CD4-positive, alpha-beta T cell (primary cell): ENCODE results near the gene ACBD6. TPM values are rescaled to one million over a fixed set of nuclear protein-coding genes. Genes with fewer than 3 reads are reported as not detected.

Experiments used
- ATAC-seq: fragments of 200-7000 bp; cut with Tn5 transposase; one replicate; pipeline ENCODE4 v1.10.0; 2022; ENCODE audit warnings: mild to moderate bottlenecking; ENCODE audit not compliant: poor library complexity
- CTCF ChIA-PET: fragments of 350-600 bp; sonication (Branson Sonifier 250); formaldehyde crosslinking; loops from one replicate; lab custom pipeline; 2021; ENCODE audit warnings: antibody characterized with exemption, inconsistent platforms; lab: Charles Lee
- POLR2A ChIA-PET: fragments of 350-600 bp; sonication (Branson Sonifier 250); formaldehyde crosslinking; loops from one replicate; lab custom pipeline; 2021; ENCODE audit warnings: antibody characterized with exemption, inconsistent platforms; lab: Charles Lee
- DNase-seq, 14 experiments: peaks; one replicate each; pipeline ENCODE4 v3.0.0-alpha.2; 2013 to 2020; ENCODE audit warnings: mixed read lengths in 2 of 14
- H3K27ac ChIP-seq, 2 donors: one replicate each; pipeline versions ENCODE4 v1.5.1 to v1.7.0; 2013; ENCODE audit warnings: low read length in 2 of 2, low read depth in 1 of 2, mild to moderate bottlenecking in 1 of 2
- H3K27me3 ChIP-seq, 2 experiments: 1 replicate in 1 of 2; 2 replicates in 1 of 2; pipeline versions ENCODE4 v1.6.1 to v1.7.0; 2013; ENCODE audit warnings: low read length in 2 of 2, control low read depth in 1 of 2, mild to moderate bottlenecking in 1 of 2, moderate library complexity in 1 of 2; ENCODE audit not compliant: insufficient read depth in 2 of 2, control insufficient read depth in 1 of 2
- H3K36me3 ChIP-seq: one replicate; pipeline ENCODE4 v1.6.1; 2013; ENCODE audit warnings: low read length, control low read depth; ENCODE audit not compliant: insufficient read depth
- H3K4me1 ChIP-seq: one replicate; pipeline ENCODE4 v1.6.1; 2013; ENCODE audit warnings: low read length, control low read depth; ENCODE audit not compliant: insufficient read depth
- H3K4me3 ChIP-seq: one replicate; pipeline ENCODE4 v1.5.1; 2013; ENCODE audit warnings: mild to moderate bottlenecking, low read length, moderate library complexity
- H3K9me3 ChIP-seq, 2 experiments: 1 replicate in 1 of 2; 2 replicates in 1 of 2; pipeline versions ENCODE4 v1.6.1 to v1.7.0; 2013; ENCODE audit warnings: low read length in 2 of 2, mild to moderate bottlenecking in 2 of 2, control low read depth in 1 of 2, moderate library complexity in 1 of 2; ENCODE audit not compliant: control insufficient read depth in 1 of 2, insufficient read depth in 1 of 2
- H3K27ac Mint-ChIP-seq: one replicate; pipeline ENCODE4 v1.8.0; 2020; ENCODE audit warnings: mixed read lengths
- H3K27me3 Mint-ChIP-seq: one replicate; pipeline ENCODE4 v1.8.0; 2021; ENCODE audit warnings: mixed read lengths
- H3K36me3 Mint-ChIP-seq: one replicate; pipeline ENCODE4 v1.8.0; 2021; ENCODE audit warnings: low read depth, mixed read lengths
- H3K4me1 Mint-ChIP-seq: one replicate; pipeline ENCODE4 v1.8.0; 2021; ENCODE audit warnings: low read depth, mixed read lengths
- H3K4me3 Mint-ChIP-seq: one replicate; pipeline ENCODE4 v1.8.0; 2020; ENCODE audit warnings: mild to moderate bottlenecking, mixed read lengths
- H3K9me3 Mint-ChIP-seq: one replicate; pipeline ENCODE4 v1.8.0; 2020; ENCODE audit warnings: mixed read lengths
- intact Hi-C, 2 experiments: fragments of 100-400 bp; cut with DNase I in 1 of 2; cut with micrococcal nuclease in 1 of 2; formaldehyde crosslinking; loops; one replicate each; pipeline versions ENCODE4 v1.15.1 to v1.9.0; 2023 to 2025; cut with DNase I, micrococcal nuclease
- total RNA-seq, 174 experiments: library from RNA in 2 of 174; stranded (reverse) in 2 of 174; gene quantifications; one replicate each; pipeline ENCODE4 v1.2.3 and lab custom pipeline; 2021 to 2026
- TF ChIP-seq, protein P1 (sequence below): fragments of 200-600 bp; IDR thresholded peaks from one replicate; pipeline ENCODE4 v1.8.0; 2022; ENCODE audit warnings: antibody characterized with exemption, mild to moderate bottlenecking

The ACBD6 gene
- total RNA-seq, 2 experiments from 2014 or later: 28.2 to 28.8 TPM

DNA sequence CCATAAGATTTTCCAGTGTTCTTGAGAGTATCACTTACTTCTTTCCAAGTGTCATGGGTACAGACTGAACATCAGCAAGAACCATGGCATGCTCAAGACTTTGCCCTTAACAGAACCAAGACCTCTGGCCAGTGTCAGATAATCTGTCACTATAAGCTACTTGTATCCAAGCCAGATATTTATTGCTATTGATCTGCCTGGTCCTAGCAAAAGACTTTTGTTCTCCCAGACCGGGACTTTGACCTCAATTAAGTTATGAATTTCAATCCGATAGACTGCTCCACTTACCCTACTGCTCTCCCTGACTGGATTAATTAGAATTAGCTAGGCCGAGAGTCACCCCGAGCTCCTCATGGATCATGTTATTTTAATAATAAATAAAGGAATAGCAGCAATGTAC is 129.6 kb downstream of the ACBD6 start:
- POLR2A ChIA-PET: no interaction called here
- DNase-seq (no peak), ATAC-seq (no peak)
- Histone ChIP-seq H3K36me3 (peaks cover 2% of the 10 kb centered on the region), H3K27ac (no peak overlapping the region), H3K4me1 (no peaks in the 10 kb centered on the region), H3K27me3 (no peaks in the 10 kb centered on the region), H3K4me3 (no peak overlapping the region), H3K9me3 (peaks cover 0 to 3% of the 10 kb centered on the region in 2 experiments)
- Mint-ChIP-seq H3K9me3 (peaks cover 8% of the 10 kb centered on the region), H3K27me3 (no peaks in the 10 kb centered on the region), H3K27ac (no peak overlapping the region), H3K4me3 (no peak overlapping the region), H3K4me1 (peaks cover 14% of the 10 kb centered on the region), H3K36me3 (peaks cover 38% of the 10 kb centered on the region)
- intact Hi-C loops: no loop called here
- TF ChIP-seq, protein P1, sequence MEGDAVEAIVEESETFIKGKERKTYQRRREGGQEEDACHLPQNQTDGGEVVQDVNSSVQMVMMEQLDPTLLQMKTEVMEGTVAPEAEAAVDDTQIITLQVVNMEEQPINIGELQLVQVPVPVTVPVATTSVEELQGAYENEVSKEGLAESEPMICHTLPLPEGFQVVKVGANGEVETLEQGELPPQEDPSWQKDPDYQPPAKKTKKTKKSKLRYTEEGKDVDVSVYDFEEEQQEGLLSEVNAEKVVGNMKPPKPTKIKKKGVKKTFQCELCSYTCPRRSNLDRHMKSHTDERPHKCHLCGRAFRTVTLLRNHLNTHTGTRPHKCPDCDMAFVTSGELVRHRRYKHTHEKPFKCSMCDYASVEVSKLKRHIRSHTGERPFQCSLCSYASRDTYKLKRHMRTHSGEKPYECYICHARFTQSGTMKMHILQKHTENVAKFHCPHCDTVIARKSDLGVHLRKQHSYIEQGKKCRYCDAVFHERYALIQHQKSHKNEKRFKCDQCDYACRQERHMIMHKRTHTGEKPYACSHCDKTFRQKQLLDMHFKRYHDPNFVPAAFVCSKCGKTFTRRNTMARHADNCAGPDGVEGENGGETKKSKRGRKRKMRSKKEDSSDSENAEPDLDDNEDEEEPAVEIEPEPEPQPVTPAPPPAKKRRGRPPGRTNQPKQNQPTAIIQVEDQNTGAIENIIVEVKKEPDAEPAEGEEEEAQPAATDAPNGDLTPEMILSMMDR: no peak
- CTCF ChIA-PET: no interaction called here

DNA sequence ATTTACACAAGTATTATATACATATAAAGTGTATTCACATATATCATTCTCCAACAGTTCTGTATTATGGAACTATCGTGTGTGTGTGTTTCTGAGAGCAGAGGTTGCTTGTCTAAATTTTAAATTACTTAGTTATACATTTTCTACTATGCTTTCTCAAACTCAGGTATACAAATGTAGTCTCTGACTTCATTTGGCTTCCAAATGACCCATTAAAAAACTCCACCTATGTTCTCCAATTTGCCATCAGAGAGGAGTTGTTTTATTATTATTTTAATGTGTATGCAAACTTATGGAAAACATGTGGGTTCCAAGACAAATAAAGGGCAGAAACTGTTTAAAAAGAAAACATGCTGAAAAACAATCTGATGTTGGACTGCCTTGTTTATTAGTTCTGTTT is 131.8 kb downstream of the ACBD6 start:
- H3K4me1 ChIP-seq: no peaks in the 10 kb centered on the region
- Mint-ChIP-seq H3K27me3 (no peaks in the 10 kb centered on the region), H3K4me1 (peaks cover 9% of the 10 kb centered on the region), H3K36me3 (peaks cover 23% of the 10 kb centered on the region), H3K27ac (no peak overlapping the region), H3K4me3 (no peak overlapping the region), H3K9me3 (no peaks in the 10 kb centered on the region)
- CTCF ChIA-PET: no interaction called here
- no peaks in the 10 kb centered on the region for H3K27me3 ChIP-seq
- DNase-seq (no peak), ATAC-seq (no peak)
- intact Hi-C loops: no loop called here
- TF ChIP-seq, protein P1: no peak
- POLR2A ChIA-PET: no interaction called here
- H3K27ac ChIP-seq: no peak overlapping the region
- H3K9me3 ChIP-seq: no peaks in the 10 kb centered on the region
- H3K4me3 ChIP-seq: no peak overlapping the region
- no peaks in the 10 kb centered on the region for H3K36me3 ChIP-seq

DNA sequence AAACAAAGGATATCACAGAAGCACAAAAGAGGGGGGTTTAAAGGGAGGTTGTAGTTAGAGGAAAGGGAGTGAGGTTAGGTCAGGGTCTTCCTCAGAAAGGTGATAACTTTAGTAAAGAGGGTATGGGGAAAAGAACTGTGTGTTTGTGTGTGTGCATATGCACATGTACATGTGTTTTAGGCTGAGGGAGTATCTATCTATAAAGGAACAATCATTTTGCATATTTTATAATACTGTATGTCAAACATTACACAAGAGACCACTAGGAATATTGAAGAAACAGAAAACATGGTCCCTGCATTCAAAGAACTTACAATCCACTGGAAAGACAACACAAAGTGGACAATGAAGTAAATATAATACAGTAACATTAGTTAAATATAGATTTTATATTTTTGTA is 132.2 kb downstream of the ACBD6 start:
- TF ChIP-seq, protein P1: no peak

More for the DNA sequence above, 132.2 kb downstream of the ACBD6 start:
- no peaks in the 10 kb centered on the region for H3K9me3 Mint-ChIP-seq
- Histone ChIP-seq H3K36me3 (no peaks in the 10 kb centered on the region), H3K27me3 (no peaks in the 10 kb centered on the region), H3K9me3 (no peaks in the 10 kb centered on the region), H3K4me3 (no peak overlapping the region), H3K4me1 (no peaks in the 10 kb centered on the region), H3K27ac (no peak overlapping the region)
- intact Hi-C loops: no loop called here
- H3K27ac Mint-ChIP-seq: no peak overlapping the region
- peaks cover 9% of the 10 kb centered on the region for H3K4me1 Mint-ChIP-seq
- H3K36me3 Mint-ChIP-seq: peaks cover 23% of the 10 kb centered on the region
- DNase-seq (no peak), ATAC-seq (no peak)
- H3K4me3 Mint-ChIP-seq: no peak overlapping the region
- POLR2A ChIA-PET: no interaction called here
- H3K27me3 Mint-ChIP-seq: no peaks in the 10 kb centered on the region
- CTCF ChIA-PET: no interaction called here
